H1 (cell line): ENCODE results near the gene DAAM1.

Source experiments
- CTCF ChIP-seq, 3 experiments: IDR thresholded peaks; 1 replicate in 2 of 3; 2 replicates in 1 of 3; pipeline versions ENCODE4 v1.5.1 to v1.6.1; 2011; ENCODE audit warnings: low read length in 3 of 3, mild to moderate bottlenecking in 3 of 3, inconsistent platforms in 2 of 3, low read depth in 1 of 3, moderate library complexity in 1 of 3; ENCODE audit not compliant: insufficient read depth in 1 of 3; ENCODE audit errors: control extremely low read depth in 1 of 3
- JUND ChIP-seq: IDR thresholded peaks from 2 replicates; pipeline ENCODE4 v1.6.1; 2011; ENCODE audit warnings: mild to moderate bottlenecking, improper control_type of control experiment, low read length

- TF ChIP-seq JUND (no peak), CTCF (IDR thresholded peaks at IDR 0.05; ENCODE audit: control extremely low read depth in 1 of 3, insufficient read depth in 1 of 3, low read depth in 1 of 3, low read length in 3 of 3) (no peak)
Measured at GRCh38 chr14:59276235-59276634, 87.8 kb downstream of the DAAM1 start.
